ENCODE results near the gene OSBP2. TPM values are rescaled to one million over a fixed set of nuclear protein-coding genes. Genes with fewer than 3 reads are reported as not detected.

Gene OSBP2
- total RNA-seq, 1 donor from 2014 or later, result 15.8 TPM

GRCh38 chr22:30863081-30863833 lies 168.6 kb downstream of the OSBP2 start:
- DNase-seq (ENCODE audit: low spot score in 2 of 2, unreplicated experiment in 2 of 2), result no peak

GRCh38 chr22:30864441-30865420 lies 170.1 kb downstream of the OSBP2 start:
- Mint-ChIP-seq H3K4me3 (no peak overlapping the region), H3K27ac (no peak overlapping the region), H3K36me3 (no peaks in the 10 kb centered on the region), H3K27me3 (ENCODE audit: low read depth) (no peaks in the 10 kb centered on the region), H3K4me1 (peaks cover 11% of the 10 kb centered on the region), H3K9me3 (no peaks in the 10 kb centered on the region)
- TF ChIP-seq, protein P1, sequence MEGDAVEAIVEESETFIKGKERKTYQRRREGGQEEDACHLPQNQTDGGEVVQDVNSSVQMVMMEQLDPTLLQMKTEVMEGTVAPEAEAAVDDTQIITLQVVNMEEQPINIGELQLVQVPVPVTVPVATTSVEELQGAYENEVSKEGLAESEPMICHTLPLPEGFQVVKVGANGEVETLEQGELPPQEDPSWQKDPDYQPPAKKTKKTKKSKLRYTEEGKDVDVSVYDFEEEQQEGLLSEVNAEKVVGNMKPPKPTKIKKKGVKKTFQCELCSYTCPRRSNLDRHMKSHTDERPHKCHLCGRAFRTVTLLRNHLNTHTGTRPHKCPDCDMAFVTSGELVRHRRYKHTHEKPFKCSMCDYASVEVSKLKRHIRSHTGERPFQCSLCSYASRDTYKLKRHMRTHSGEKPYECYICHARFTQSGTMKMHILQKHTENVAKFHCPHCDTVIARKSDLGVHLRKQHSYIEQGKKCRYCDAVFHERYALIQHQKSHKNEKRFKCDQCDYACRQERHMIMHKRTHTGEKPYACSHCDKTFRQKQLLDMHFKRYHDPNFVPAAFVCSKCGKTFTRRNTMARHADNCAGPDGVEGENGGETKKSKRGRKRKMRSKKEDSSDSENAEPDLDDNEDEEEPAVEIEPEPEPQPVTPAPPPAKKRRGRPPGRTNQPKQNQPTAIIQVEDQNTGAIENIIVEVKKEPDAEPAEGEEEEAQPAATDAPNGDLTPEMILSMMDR (IDR thresholded peaks at IDR 0.05; ENCODE audit: unreplicated experiment), result no peak
- no peak for DNase-seq (ENCODE audit: low spot score in 2 of 2, unreplicated experiment in 2 of 2)

More at GRCh38 chr22:30863081-30863833, 168.6 kb downstream of the OSBP2 start:
- TF ChIP-seq, protein P1 (IDR thresholded peaks at IDR 0.05; ENCODE audit: unreplicated experiment), result no peak
- Mint-ChIP-seq H3K4me3 (no peak overlapping the region), H3K4me1 (peaks cover 11% of the 10 kb centered on the region), H3K27me3 (ENCODE audit: low read depth) (no peaks in the 10 kb centered on the region), H3K27ac (no peak overlapping the region), H3K36me3 (no peaks in the 10 kb centered on the region), H3K9me3 (no peaks in the 10 kb centered on the region)

DNA sequence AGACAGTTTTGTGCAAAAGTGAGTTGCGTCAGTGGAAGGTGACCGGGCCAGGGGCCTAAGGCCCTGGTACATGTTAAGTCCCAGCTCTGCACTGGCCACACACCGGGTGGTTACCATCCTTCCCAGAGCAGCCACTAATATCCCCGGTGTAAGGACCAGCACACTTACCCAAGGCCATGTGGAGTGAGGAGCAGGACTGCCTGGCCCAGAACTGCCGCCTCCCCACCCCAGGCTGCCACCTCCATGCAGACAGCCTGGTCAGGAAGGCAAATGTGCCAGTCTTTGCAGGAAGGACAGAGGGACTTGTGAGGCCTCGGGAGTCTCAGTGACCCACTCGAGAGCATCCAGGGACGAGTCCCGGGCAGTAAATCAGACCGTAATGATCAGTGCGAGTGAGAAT lies 171.0 kb downstream of the OSBP2 start:
- DNase-seq (ENCODE audit: low spot score in 2 of 2, unreplicated experiment in 2 of 2), result no peak
- Mint-ChIP-seq H3K4me1 (peaks cover 11% of the 10 kb centered on the region), H3K36me3 (no peaks in the 10 kb centered on the region), H3K4me3 (no peak overlapping the region), H3K9me3 (no peaks in the 10 kb centered on the region), H3K27ac (no peak overlapping the region), H3K27me3 (ENCODE audit: low read depth) (no peaks in the 10 kb centered on the region)
- TF ChIP-seq, protein P1 (IDR thresholded peaks at IDR 0.05; ENCODE audit: unreplicated experiment), result no peak

DNA sequence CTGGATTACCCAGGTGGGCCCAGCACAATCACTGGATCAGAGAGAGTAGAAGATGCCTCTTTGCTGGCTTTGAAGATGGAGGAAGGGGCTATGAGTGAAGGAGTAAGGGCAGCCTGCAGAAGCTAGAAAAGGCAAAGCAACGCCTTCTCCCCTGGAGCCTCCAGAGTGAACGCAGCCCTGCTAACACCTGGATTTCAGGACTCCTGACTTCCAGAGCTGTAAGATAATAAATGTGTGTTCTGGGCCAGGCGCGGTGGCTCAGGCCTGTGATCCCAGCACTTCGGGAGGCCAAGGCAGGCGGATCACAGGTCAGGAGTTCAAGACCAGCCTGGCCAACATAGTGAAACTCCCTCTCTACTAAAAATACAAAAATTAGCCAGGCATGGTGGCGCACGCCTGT lies 171.5 kb downstream of the OSBP2 start:
- Mint-ChIP-seq H3K36me3 (no peaks in the 10 kb centered on the region), H3K4me1 (peaks cover 11% of the 10 kb centered on the region), H3K9me3 (no peaks in the 10 kb centered on the region), H3K27ac (no peak overlapping the region), H3K27me3 (ENCODE audit: low read depth) (no peaks in the 10 kb centered on the region), H3K4me3 (no peak overlapping the region)
- DNase-seq (ENCODE audit: low spot score in 2 of 2, unreplicated experiment in 2 of 2), result no peak
- TF ChIP-seq, protein P1 (IDR thresholded peaks at IDR 0.05; ENCODE audit: unreplicated experiment), result no peak

DNA sequence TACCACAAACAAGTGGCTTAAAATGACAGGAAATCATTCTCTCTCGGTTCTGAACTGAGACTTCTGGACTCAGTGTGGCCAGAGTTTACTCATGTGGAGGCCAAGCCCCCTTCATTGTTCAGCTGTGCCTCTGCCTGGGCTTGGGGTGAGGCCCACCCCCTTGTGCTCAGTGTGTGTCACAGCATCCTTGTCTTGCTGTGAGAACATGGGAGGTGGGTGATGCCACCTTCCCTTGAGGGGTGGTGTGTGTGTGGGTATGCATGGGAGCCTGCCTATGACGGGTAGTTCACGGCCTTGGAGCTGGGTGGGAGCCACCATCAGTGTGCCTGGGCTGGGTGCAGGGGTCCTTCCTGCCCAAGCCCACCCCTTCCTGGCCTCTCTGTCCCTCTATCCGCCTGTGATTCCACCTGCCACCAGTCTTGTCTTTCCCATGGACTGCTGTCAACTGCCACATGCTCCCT lies 172.2 kb downstream of the OSBP2 start:
- peak in 1 of 2 experiments; percentile 32 for DNase-seq (ENCODE audit: low spot score in 2 of 2, unreplicated experiment in 2 of 2)
- no peaks in the 10 kb centered on the region for H3K27me3 Mint-ChIP-seq (ENCODE audit: low read depth)
- no peak overlapping the region for H3K4me3 Mint-ChIP-seq
- no peaks in the 10 kb centered on the region for H3K9me3 Mint-ChIP-seq
- TF ChIP-seq, protein P1 (IDR thresholded peaks at IDR 0.05; ENCODE audit: unreplicated experiment), result no peak
- H3K27ac Mint-ChIP-seq, result no peak overlapping the region
- H3K4me1 Mint-ChIP-seq, result peaks cover 9% of the 10 kb centered on the region
- H3K36me3 Mint-ChIP-seq, result no peaks in the 10 kb centered on the region
